ENCODE results near the gene PHKB.
"Not testable (repeated sequence)": the region's sequence is repeated elsewhere in the genome, so short reads cannot be mapped to it uniquely, and the experiment has no call there.

The PHKB gene

GRCh38 chr16:47626246-47626645, 165.1 kb downstream of the PHKB start:
- ATAC-seq (no peak), DNase-seq (no peak)

GRCh38 chr16:47627085-47627639, 166.0 kb downstream of the PHKB start:
- no peak for DNase-seq
- ATAC-seq, result no peak

- no peak for ATAC-seq
Observed at GRCh38 chr16:47627721-47628120, 166.6 kb downstream of the PHKB start.

GRCh38 chr16:47631131-47631530, 170.0 kb downstream of the PHKB start:
- DNase-seq (no peak), ATAC-seq (no peak)

More at GRCh38 chr16:47627721-47628120, 166.6 kb downstream of the PHKB start:
- DNase-seq, result no peak

GRCh38 chr16:47634126-47634525, 173.0 kb downstream of the PHKB start:
- no peak for ATAC-seq
- DNase-seq, result no peak

GRCh38 chr16:47634727-47635126, 173.6 kb downstream of the PHKB start:
- DNase-seq, result no peak
- no peak for ATAC-seq

GRCh38 chr16:47636501-47637099, 175.5 kb downstream of the PHKB start:
- DNase-seq, result no peak
- ATAC-seq, result no peak

- no peak for ATAC-seq
- no peak for DNase-seq
Observed at GRCh38 chr16:47638175-47638574, 177.0 kb downstream of the PHKB start.

DNA sequence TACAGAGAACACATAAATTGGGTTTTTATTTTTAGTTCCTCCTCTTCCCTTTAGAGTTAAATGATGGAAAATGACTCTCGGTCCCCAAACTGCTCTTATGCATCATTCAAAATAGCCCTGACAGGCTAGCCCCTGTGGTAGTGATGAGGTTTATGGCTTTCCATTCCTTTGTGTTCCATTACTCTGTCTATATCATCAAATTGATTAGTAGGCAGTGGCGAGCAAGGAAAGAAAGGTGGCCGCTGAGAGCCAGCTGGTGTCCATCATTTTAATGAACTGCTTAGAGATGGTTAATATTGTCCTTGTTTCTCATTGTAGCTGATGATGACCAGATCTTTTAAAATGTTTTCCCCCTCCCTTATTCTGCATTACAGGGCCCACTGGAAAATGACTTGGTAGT, 179.5 kb downstream of the PHKB start:
- no peak for DNase-seq
- ATAC-seq, result no peak

- peak; percentile 43 for ATAC-seq
- DNase-seq, result no peak
Observed at GRCh38 chr16:47643323-47644000, 182.3 kb downstream of the PHKB start.

GRCh38 chr16:47644166-47644565, 183.0 kb downstream of the PHKB start:
- no peak for DNase-seq

GRCh38 chr16:47644661-47645060, 183.5 kb downstream of the PHKB start:
- ATAC-seq (no peak), DNase-seq (no peak)

More at GRCh38 chr16:47644166-47644565, 183.0 kb downstream of the PHKB start:
- ATAC-seq, result no peak

DNA sequence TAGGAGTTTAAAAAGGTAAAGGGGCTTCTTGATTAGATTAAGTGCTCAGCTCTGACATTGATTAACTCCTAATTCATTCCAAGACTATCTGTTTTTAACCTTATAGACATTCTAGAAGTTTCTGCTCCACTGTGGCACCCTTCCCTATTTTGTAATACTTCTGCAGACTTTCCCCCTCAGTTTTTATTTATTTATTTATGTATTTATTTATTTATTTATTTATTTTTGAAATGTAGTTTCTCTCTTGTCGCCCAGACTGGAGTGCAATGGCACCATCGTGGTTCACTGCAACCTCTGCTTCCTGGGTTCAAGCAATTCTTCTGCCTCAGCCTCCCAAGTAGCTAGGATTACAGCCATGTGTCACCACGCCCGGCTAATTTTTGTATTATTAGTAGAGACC, 185.8 kb downstream of the PHKB start:
- ATAC-seq (no peak), DNase-seq (no peak)

GRCh38 chr16:47657032-47657431, 195.9 kb downstream of the PHKB start:
- ATAC-seq, result no peak
- DNase-seq, result no peak

DNA sequence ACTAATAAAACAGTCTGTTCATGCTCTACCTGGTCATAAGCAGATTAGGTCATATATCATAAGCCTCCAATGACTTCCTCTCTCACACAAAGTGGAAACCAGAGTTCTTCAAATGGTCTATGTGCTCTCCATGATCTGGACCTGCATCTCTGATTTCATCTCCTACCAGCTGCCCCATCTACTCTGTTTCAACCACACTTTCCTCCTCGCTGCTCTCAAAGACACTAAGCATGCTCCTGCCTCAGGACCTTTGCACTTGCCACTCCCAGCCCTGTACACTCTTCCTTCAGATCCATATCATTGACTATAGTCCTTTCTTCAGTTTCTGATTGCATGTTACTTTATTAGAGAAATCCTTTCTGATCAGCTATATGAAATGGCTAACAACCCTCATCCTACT, 196.8 kb downstream of the PHKB start:
- ATAC-seq, result no peak
- no peak for DNase-seq

- no peak for DNase-seq
- no peak for ATAC-seq
Observed at GRCh38 chr16:47660540-47660939, 199.4 kb downstream of the PHKB start.

GRCh38 chr16:47664653-47665325, 203.7 kb downstream of the PHKB start:
- ATAC-seq, result no peak
- no peak for DNase-seq

DNA sequence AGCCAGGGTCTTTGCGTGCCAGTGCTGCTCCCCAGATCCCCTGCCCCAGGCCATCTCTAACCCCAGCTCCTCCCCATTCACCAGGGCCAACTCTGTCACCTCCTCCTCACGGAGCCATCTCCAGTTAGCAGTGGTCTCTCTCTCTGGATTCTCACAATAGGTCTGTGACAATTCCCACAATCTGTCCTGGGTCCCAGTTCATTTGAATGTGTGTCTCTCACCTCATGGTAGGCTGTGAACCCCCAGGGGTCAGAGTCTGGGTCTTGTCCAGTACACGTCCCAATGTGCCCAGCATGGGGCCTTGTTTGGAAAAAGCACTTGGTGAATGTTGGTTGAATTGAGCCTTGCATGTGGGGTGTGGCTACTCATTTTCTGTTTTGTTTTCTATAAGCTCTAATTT, 205.3 kb downstream of the PHKB start:
- ATAC-seq (no peak), DNase-seq (no peak)

DNA sequence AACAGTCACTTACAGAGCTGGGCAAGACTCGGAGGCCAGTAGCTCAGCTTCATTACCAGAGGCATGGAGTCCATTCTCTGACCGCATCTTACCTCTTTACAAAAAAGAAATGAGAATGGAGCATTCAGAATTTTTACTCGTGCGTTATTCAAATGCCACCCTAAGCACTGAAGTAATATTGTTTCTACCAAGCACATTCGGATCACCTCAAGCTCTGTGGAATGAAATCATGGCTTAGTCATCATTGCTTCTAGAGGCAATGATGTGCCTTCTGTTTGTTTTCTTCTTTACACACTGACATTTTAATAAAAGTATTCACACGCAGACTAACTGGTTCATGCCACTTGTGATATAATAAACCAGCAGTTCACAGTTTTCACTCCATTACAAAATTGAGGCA, 206.8 kb downstream of the PHKB start:
- no peak for ATAC-seq

GRCh38 chr16:47672475-47672874, 211.3 kb downstream of the PHKB start:
- DNase-seq (no peak), ATAC-seq (no peak)

More for the DNA sequence above, 206.8 kb downstream of the PHKB start:
- DNase-seq, result no peak

DNA sequence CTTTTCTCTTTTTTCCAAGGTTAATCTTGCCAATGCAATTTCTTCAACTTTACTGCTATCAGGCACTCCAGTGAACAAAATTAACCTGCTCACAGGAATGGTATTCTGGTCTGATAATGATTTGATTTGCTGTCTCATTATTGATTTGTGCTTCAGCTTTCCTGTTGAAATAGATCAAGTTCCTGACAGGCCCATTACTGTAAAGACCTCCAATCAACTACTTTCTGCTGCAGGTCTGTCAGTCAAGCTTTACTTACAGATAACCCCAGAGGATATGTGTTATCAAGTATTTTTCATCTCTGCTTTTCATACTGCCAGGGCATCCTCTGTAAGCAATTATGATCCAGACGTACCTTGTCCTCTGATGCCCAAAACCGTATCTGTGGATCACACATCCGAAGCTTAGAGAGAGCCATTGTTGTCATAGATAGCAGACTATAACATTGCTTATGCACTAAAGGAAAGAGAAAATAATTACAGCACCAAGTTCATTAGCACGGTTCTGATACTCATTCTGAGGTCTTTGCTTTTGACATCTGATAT, 215.6 kb downstream of the PHKB start:
- DNase-seq (no peak), ATAC-seq (no peak)

DNA sequence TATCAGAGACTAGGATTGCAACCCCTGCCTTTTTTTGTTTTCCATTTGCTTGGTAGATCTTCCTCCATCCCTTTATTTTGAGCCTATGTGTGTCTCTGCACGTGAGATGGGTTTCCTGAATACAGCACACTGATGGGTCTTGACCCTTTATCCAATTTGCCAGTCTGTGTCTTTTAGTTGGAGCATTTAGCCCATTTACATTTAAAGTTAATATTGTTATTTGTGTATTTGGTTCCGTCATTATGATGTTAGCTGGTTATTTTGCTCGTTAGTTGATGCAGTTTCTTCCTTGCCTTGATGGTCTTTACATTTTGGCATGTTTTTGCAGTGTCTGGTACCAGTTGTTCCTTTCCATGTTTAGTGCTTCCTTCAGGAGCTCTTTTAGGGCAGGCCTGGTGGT, 220.4 kb downstream of the PHKB start:
- not testable (repeated sequence) for DNase-seq, ATAC-seq

- DNase-seq (no peak), ATAC-seq (no peak)
Observed at GRCh38 chr16:47687694-47688093, 226.6 kb downstream of the PHKB start.

All from stimulated activated naive CD8-positive, alpha-beta T cell treated with anti-CD3 and anti-CD28 coated beads, Interleukin-15, Interleukin-2, amounts not matched to agents 100 U/mL and 50 U/mL, for 24 hours (primary cell).